MM.1S (cell line): ENCODE results near the gene TCF12.

ENCODE experiments used
- DNase-seq: peaks from one replicate; pipeline ENCODE4 v3.0.0-alpha.2; 2015
- H2AFZ ChIP-seq: fragments of 300-600 bp; sonication (generic); 2 replicates; pipeline ENCODE4 v1.6.0; 2016; ENCODE audit warnings: antibody characterized with exemption, low read length
- H3F3A ChIP-seq: fragments of 300-600 bp; sonication (generic); 2 replicates; pipeline ENCODE4 v1.6.1; 2016; ENCODE audit warnings: mild to moderate bottlenecking, antibody characterized with exemption, low read length, moderate library complexity, mixed read lengths; ENCODE audit not compliant: insufficient read depth
- H3K27ac ChIP-seq: fragments of 300-600 bp; sonication (generic); 2 replicates; pipeline ENCODE4 v1.5.1; 2016; ENCODE audit warnings: mild to moderate bottlenecking, low read length
- H3K27me3 ChIP-seq: fragments of 300-600 bp; sonication (generic); replicated peaks from 2 replicates; pipeline ENCODE4 v1.6.0; 2016; ENCODE audit warnings: low read length; ENCODE audit not compliant: insufficient read depth
- H3K36me3 ChIP-seq: fragments of 300-600 bp; sonication (generic); replicated peaks from 2 replicates; pipeline ENCODE4 v1.6.1; 2016; ENCODE audit warnings: mild to moderate bottlenecking, low read length, mixed read lengths; ENCODE audit not compliant: insufficient read depth
- H3K4me1 ChIP-seq: fragments of 300-600 bp; sonication (generic); 2 replicates; pipeline ENCODE4 v1.6.1; 2016; ENCODE audit warnings: low read length, mixed read lengths
- H3K4me2 ChIP-seq: fragments of 300-600 bp; sonication (generic); 2 replicates; pipeline ENCODE4 v1.6.0; 2016; ENCODE audit warnings: low read depth, low read length
- H3K4me3 ChIP-seq: fragments of 300-600 bp; sonication (generic); 2 replicates; pipeline ENCODE4 v1.5.1; 2016; ENCODE audit warnings: low read length, mixed read lengths
- H3K79me2 ChIP-seq: fragments of 300-600 bp; sonication (generic); 2 replicates; pipeline ENCODE4 v1.6.1; 2016; ENCODE audit warnings: mixed run types, low read length, mixed read lengths
- H3K9ac ChIP-seq: fragments of 300-600 bp; sonication (generic); 2 replicates; pipeline ENCODE4 v1.6.1; 2016; ENCODE audit warnings: low read length, mixed read lengths
- H3K9me2 ChIP-seq: fragments of 300-600 bp; sonication (generic); replicated peaks from 2 replicates; pipeline ENCODE4 v1.6.1; 2016; ENCODE audit warnings: mild to moderate bottlenecking, low read length, mixed read lengths; ENCODE audit not compliant: insufficient read depth
- H3K9me3 ChIP-seq: fragments of 300-600 bp; sonication (generic); replicated peaks from 2 replicates; pipeline ENCODE4 v1.6.1; 2016; ENCODE audit warnings: mild to moderate bottlenecking, low read length, mixed read lengths; ENCODE audit not compliant: insufficient read depth
- H4K20me1 ChIP-seq: fragments of 300-600 bp; sonication (generic); 2 replicates; pipeline ENCODE4 v1.6.1; 2016; ENCODE audit warnings: mild to moderate bottlenecking, low read length, moderate library complexity, mixed read lengths; ENCODE audit not compliant: insufficient read depth
- EZH2 ChIP-seq: fragments of 300-600 bp; sonication (generic); optimal IDR thresholded peaks from 2 replicates; pipeline ENCODE3; 2017; ENCODE audit warnings: low read depth, mild to moderate bottlenecking, antibody characterized with exemption, low read length, mixed read lengths
- EZH2phosphoT487 ChIP-seq: fragments of 300-600 bp; sonication (generic); IDR thresholded peaks from 2 replicates; pipeline ENCODE4 v1.6.1; 2018; ENCODE audit warnings: antibody characterized with exemption, low read length
- TF ChIP-seq, protein P1 (sequence below): fragments of 300-600 bp; sonication (generic); IDR thresholded peaks from 2 replicates; pipeline ENCODE4 v1.5.1; 2016; ENCODE audit warnings: antibody characterized with exemption, low read length, mixed read lengths

Gene TCF12

DNA sequence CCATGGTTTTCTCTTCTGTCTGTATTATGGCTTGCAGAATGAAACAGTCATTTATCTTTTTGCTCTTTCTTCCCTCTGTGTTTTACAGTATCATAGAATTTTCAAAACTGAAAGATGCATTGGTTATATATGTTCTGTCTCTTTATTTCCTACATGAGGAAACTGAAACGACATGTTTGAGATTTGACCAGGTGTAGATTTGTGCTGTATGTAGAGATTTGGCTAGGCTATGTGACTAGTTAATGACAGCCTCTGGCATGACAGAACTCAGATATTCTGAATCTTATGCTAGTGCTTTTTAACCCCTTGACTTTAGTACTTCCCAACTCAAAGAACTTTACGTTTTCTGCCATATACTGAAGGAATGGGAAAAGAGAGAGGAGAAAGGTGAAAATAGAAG, 151.0 kb downstream of the TCF12 start:
- TF ChIP-seq, protein P1, sequence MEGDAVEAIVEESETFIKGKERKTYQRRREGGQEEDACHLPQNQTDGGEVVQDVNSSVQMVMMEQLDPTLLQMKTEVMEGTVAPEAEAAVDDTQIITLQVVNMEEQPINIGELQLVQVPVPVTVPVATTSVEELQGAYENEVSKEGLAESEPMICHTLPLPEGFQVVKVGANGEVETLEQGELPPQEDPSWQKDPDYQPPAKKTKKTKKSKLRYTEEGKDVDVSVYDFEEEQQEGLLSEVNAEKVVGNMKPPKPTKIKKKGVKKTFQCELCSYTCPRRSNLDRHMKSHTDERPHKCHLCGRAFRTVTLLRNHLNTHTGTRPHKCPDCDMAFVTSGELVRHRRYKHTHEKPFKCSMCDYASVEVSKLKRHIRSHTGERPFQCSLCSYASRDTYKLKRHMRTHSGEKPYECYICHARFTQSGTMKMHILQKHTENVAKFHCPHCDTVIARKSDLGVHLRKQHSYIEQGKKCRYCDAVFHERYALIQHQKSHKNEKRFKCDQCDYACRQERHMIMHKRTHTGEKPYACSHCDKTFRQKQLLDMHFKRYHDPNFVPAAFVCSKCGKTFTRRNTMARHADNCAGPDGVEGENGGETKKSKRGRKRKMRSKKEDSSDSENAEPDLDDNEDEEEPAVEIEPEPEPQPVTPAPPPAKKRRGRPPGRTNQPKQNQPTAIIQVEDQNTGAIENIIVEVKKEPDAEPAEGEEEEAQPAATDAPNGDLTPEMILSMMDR, result no peak
- TF ChIP-seq EZH2phosphoT487, result no peak
- no peak for TF ChIP-seq EZH2

DNA sequence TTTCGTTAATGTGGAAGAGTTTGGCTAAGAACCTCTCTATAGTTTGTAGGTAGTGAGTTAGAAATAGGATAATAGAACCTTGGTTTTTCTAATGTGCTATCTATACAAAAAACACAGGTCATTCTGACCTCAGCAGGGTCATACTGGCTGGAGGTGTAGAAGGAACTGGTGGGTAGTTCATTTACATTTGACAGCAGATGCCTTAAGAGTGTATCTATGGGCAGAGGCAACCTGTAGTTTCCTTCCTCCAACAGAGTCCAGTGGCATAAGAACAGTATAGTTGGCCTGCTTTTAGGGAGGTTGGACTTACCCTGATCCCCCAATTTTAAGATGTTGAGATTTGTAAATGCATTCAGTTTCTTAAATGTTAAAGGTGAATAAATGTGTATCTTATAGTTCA, 152.2 kb downstream of the TCF12 start:
- H3K79me2 ChIP-seq, result peaks cover 9% of the 10 kb centered on the region
- H2AFZ ChIP-seq, result no peak overlapping the region
- no peak overlapping the region for H3K4me3 ChIP-seq
- H3K4me1 ChIP-seq, result peaks cover 11% of the 10 kb centered on the region; the same call in 1 of the 2 replicates
- no peak for DNase-seq
- no peaks in the 10 kb centered on the region for H3K9me3 ChIP-seq
- no peaks in the 10 kb centered on the region for H3F3A ChIP-seq
- no peak overlapping the region for H3K27ac ChIP-seq
- no peaks in the 10 kb centered on the region for H3K9me2 ChIP-seq
- no peaks in the 10 kb centered on the region for H3K27me3 ChIP-seq
- no peak overlapping the region for H3K9ac ChIP-seq
- no peak overlapping the region for H3K4me2 ChIP-seq
- H3K36me3 ChIP-seq, result no peaks in the 10 kb centered on the region
- no peak for TF ChIP-seq EZH2
- TF ChIP-seq, protein P1, result no peak
- no peak for TF ChIP-seq EZH2phosphoT487
- no peaks in the 10 kb centered on the region for H4K20me1 ChIP-seq

More for the DNA sequence above, 151.0 kb downstream of the TCF12 start:
- H3K4me3 ChIP-seq, result no peak overlapping the region
- peak; percentile 34 for DNase-seq
- H3K4me2 ChIP-seq, result no peak overlapping the region
- no peak overlapping the region for H3K9ac ChIP-seq
- no peak overlapping the region for H3K27ac ChIP-seq
- peaks cover 9% of the 10 kb centered on the region for H3K79me2 ChIP-seq
- peaks cover 11% of the 10 kb centered on the region; the same call in 1 of the 2 replicates for H3K4me1 ChIP-seq
- no peaks in the 10 kb centered on the region for H3F3A ChIP-seq
- no peak overlapping the region for H2AFZ ChIP-seq
- H3K36me3 ChIP-seq, result no peaks in the 10 kb centered on the region
- no peaks in the 10 kb centered on the region for H4K20me1 ChIP-seq
- H3K9me2 ChIP-seq, result no peaks in the 10 kb centered on the region
- no peaks in the 10 kb centered on the region for H3K9me3 ChIP-seq
- no peaks in the 10 kb centered on the region for H3K27me3 ChIP-seq

DNA sequence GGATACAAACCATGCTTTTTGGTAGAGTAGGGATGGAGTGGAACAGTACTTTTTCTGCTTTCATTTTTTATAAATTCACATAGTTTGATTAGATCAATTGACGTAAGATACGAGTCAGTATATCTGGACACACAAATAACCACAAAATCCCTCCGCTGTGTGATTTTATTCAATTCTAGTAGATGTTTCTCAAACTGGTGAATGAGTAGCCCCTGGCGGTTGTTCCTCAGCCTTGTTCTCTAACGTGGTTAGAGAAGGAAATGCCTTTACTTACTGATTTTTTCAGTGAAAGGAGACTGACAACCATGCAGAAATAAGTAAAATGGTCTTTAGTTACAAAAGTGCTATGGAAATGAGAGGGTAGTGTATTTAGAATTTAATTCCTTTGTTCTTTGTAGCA, 161.0 kb downstream of the TCF12 start:
- DNase-seq, result peak; percentile 13
- Histone ChIP-seq H2AFZ (no peak overlapping the region), H3K9me3 (no peaks in the 10 kb centered on the region), H3K9ac (no peak overlapping the region), H3K4me2 (no peak overlapping the region), H3K4me3 (no peak overlapping the region), H4K20me1 (no peaks in the 10 kb centered on the region), H3K79me2 (peaks cover 5% of the 10 kb centered on the region; the same call in 1 of the 2 replicates), H3K36me3 (no peaks in the 10 kb centered on the region), H3F3A (peaks cover 3% of the 10 kb centered on the region; the same call in 1 of the 2 replicates), H3K27me3 (no peaks in the 10 kb centered on the region), H3K4me1 (0 out of 2 replicates have a peak, but pooled peaks cover 6% of the 10 kb centered on the region), H3K9me2 (no peaks in the 10 kb centered on the region), H3K27ac (no peak overlapping the region)
- TF ChIP-seq EZH2 (no peak), EZH2phosphoT487 (no peak)

DNA sequence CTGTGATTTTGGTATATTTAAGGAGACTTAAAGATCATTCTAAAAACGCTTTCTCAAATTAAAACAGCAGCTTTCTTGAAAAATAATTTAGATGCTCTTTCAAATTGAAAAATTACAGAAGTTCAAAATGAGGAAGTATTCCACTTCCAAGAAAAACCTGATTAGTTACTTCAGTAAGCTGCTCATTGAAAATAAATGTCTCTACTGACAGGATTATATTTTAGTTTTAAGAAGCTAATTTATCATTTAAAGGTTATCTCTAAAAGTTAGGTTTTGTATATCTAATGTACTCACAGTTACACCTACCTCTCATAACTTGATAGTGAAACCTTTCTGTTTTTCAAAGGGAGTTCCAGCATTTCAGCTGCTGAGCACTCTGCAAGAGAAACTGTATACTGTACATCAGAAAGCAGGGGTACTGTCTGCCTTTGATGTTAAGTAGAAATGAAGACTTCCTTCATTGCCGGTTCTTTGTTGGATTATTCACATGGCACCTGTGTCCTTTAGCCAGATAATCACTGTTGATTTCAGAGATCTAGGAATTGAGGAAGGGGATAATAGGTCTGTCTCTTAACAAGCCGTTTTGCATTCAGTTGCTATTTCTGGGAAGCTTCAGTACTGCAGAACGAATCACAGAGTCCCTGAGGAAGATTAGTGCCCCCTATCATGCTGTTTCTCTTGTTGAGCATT, 161.6 kb downstream of the TCF12 start:
- H3K4me1 ChIP-seq, result 0 out of 2 replicates have a peak, but pooled peaks cover 6% of the 10 kb centered on the region
- peaks cover 5% of the 10 kb centered on the region; the same call in 1 of the 2 replicates for H3K79me2 ChIP-seq
- H3K27ac ChIP-seq, result no peak overlapping the region

More for the DNA sequence above, 161.6 kb downstream of the TCF12 start:
- H3F3A ChIP-seq, result peaks cover 3% of the 10 kb centered on the region; the same call in 1 of the 2 replicates
- H3K4me2 ChIP-seq, result no peak overlapping the region; the same call in 1 of the 2 replicates
- H3K9ac ChIP-seq, result no peak overlapping the region
- H4K20me1 ChIP-seq, result no peaks in the 10 kb centered on the region
- no peaks in the 10 kb centered on the region for H3K36me3 ChIP-seq
- DNase-seq, result peak; percentile 54
- no peaks in the 10 kb centered on the region for H3K9me2 ChIP-seq
- no peak overlapping the region for H2AFZ ChIP-seq
- no peaks in the 10 kb centered on the region for H3K27me3 ChIP-seq
- no peak overlapping the region for H3K4me3 ChIP-seq
- no peaks in the 10 kb centered on the region for H3K9me3 ChIP-seq
- TF ChIP-seq, protein P1, result no peak
- TF ChIP-seq EZH2phosphoT487, result no peak
- TF ChIP-seq EZH2, result no peak
